B cell (primary cell): Measurements from ENCODE around the gene TEX13B. TPM values are rescaled to one million over a fixed set of nuclear protein-coding genes. Genes with fewer than 3 reads are reported as not detected.

Source experiments
- ATAC-seq: fragments of 200-7000 bp; cut with Tn5 transposase; one replicate; pipeline ENCODE4 v1.10.0; 2021; ENCODE audit warnings: low read depth, mild to moderate bottlenecking, moderate number of reproducible peaks, moderate library complexity
- CTCF ChIA-PET: fragments of 350-600 bp; sonication (Branson Sonifier 250); formaldehyde crosslinking; loops from one replicate; lab custom pipeline; 2021; ENCODE audit warnings: antibody characterized with exemption, inconsistent platforms; lab: Charles Lee
- POLR2A ChIA-PET: fragments of 350-600 bp; sonication (Branson Sonifier 250); formaldehyde crosslinking; loops from one replicate; lab custom pipeline; 2021; ENCODE audit warnings: antibody characterized with exemption; lab: Charles Lee
- DNase-seq: peaks from one replicate; pipeline ENCODE4 v3.0.0; 2013
- H2AFZ ChIP-seq: 2 replicates; pipeline ENCODE4 v1.6.1; 2012; ENCODE audit warnings: mild to moderate bottlenecking, low read depth, low read length; ENCODE audit not compliant: insufficient read depth, poor library complexity, severe bottlenecking
- H3K27ac ChIP-seq, 2 donors: 1 replicate in 1 of 2; 2 replicates in 1 of 2; pipeline ENCODE4 v1.5.1; 2012 to 2013; ENCODE audit warnings: low read length in 2 of 2, mild to moderate bottlenecking in 2 of 2, moderate library complexity in 1 of 2
- H3K27me3 ChIP-seq, 4 experiments: fragments of 200-600 bp in 1 of 4; sonication (generic) in 1 of 4; replicated peaks in 1 of 4; 1 replicate in 2 of 4; 2 replicates in 2 of 4; pipeline versions ENCODE4 v1.6.1 to v1.7.0; 2013 to 2016; ENCODE audit warnings: low read length in 3 of 4, mild to moderate bottlenecking in 2 of 4, mixed read lengths in 1 of 4, moderate library complexity in 1 of 4; ENCODE audit not compliant: insufficient read depth in 4 of 4, control insufficient read depth in 3 of 4; ENCODE audit errors: control extremely low read depth in 1 of 4
- H3K36me3 ChIP-seq, 2 experiments: replicated peaks in 1 of 2; 1 replicate in 1 of 2; 2 replicates in 1 of 2; pipeline versions ENCODE4 v1.6.1 to v1.7.1; 2013; ENCODE audit warnings: low read length in 1 of 2; ENCODE audit not compliant: insufficient read depth in 2 of 2, control insufficient read depth in 1 of 2; ENCODE audit errors: control extremely low read depth in 1 of 2, extremely low read depth in 1 of 2
- H3K4me1 ChIP-seq, 2 donors: fragments of 200-600 bp in 1 of 2; sonication (generic) in 1 of 2; 1 replicate in 1 of 2; 2 replicates in 1 of 2; pipeline versions ENCODE4 v1.5.1 to v1.6.1; 2013 to 2017; ENCODE audit warnings: low read length in 2 of 2; ENCODE audit not compliant: control insufficient read depth in 2 of 2, insufficient read depth in 2 of 2
- H3K4me2 ChIP-seq: replicated peaks from 2 replicates; pipeline ENCODE3; 2012; ENCODE audit warnings: mild to moderate bottlenecking, low read depth, low read length; ENCODE audit not compliant: poor library complexity, severe bottlenecking
- H3K4me3 ChIP-seq, 5 experiments: fragments of 200-600 bp in 1 of 5; sonication (generic) in 1 of 5; 1 replicate in 3 of 5; 2 replicates in 2 of 5; pipeline versions ENCODE4 v1.5.1 to v1.7.0; 2011 to 2016; ENCODE audit warnings: low read length in 4 of 5, mild to moderate bottlenecking in 4 of 5, low read depth in 2 of 5, control low read depth in 1 of 5, moderate library complexity in 1 of 5; ENCODE audit not compliant: insufficient read depth in 1 of 5; ENCODE audit errors: control extremely low read depth in 1 of 5, extremely low read depth in 1 of 5
- H3K79me2 ChIP-seq: fragments of 200-600 bp; sonication (generic); one replicate; pipeline ENCODE4 v1.6.0; 2016; ENCODE audit warnings: low read length; ENCODE audit not compliant: control insufficient read depth, insufficient read depth
- H3K9ac ChIP-seq: fragments of 200-600 bp; sonication (generic); 2 replicates; pipeline ENCODE4 v1.6.1; 2017; ENCODE audit warnings: mild to moderate bottlenecking, low read length, moderate library complexity
- H3K9me3 ChIP-seq, 3 donors: one replicate each; pipeline versions ENCODE4 v1.6.1 to v1.7.1; 2013; ENCODE audit warnings: low read length in 2 of 3; ENCODE audit not compliant: control insufficient read depth in 2 of 3, insufficient read depth in 1 of 3; ENCODE audit errors: control extremely low read depth in 1 of 3
- H4K20me1 ChIP-seq: 2 replicates; pipeline ENCODE4 v1.6.0; 2012; ENCODE audit warnings: mild to moderate bottlenecking, low read length; ENCODE audit not compliant: insufficient read depth, control insufficient read depth, poor library complexity, severe bottlenecking
- H3K27ac Mint-ChIP-seq: one replicate; pipeline ENCODE4 v1.8.0; 2021; ENCODE audit warnings: mixed read lengths
- H3K27me3 Mint-ChIP-seq: one replicate; pipeline ENCODE4 v1.8.0; 2021; ENCODE audit warnings: mixed read lengths
- H3K4me1 Mint-ChIP-seq: one replicate; pipeline ENCODE4 v1.8.0; 2021; ENCODE audit warnings: mixed read lengths
- H3K4me3 Mint-ChIP-seq: one replicate; pipeline ENCODE4 v1.8.0; 2021; ENCODE audit warnings: mixed read lengths
- H3K9me3 Mint-ChIP-seq: one replicate; pipeline ENCODE4 v1.8.0; 2022; ENCODE audit warnings: mixed read lengths; ENCODE audit not compliant: insufficient read depth
- EZH2 ChIP-seq: IDR thresholded peaks from 2 replicates; pipeline ENCODE4 v1.6.1; 2012; ENCODE audit warnings: borderline replicate concordance, low read depth, mild to moderate bottlenecking, moderate library complexity, low read length; ENCODE audit not compliant: insufficient read depth, poor library complexity, severe bottlenecking
- WGBS: methylation state at CpG from one replicate; pipeline ENCODE4 v1.1.5; 2013; ENCODE audit warnings: missing lambda C conversion rate; ENCODE audit not compliant: insufficient coverage; 5-methylcytosine and 5-hydroxymethylcytosine counted together
- intact Hi-C: fragments of 100-400 bp; cut with micrococcal nuclease; formaldehyde crosslinking; loops from one replicate; pipeline ENCODE4 v1.10.0; 2022
- polyA plus RNA-seq: library from polyadenylated mRNA; depleted of rRNA; stranded (reverse); fragments of >200 nt; gene quantifications from 2 replicates; pipeline ENCODE4 v1.2.3, GENCODE V29; 2012
- total RNA-seq, 2 donors: library from RNA; stranded (reverse); fragments of 120-200 nt in 1 of 2; gene quantifications; 1 replicate in 1 of 2; 2 replicates in 1 of 2; pipeline versions ENCODE4 v1.2.3 to v1.2.4, GENCODE V29; 2013 to 2022
- TF ChIP-seq, protein P1 (sequence below): fragments of 200-600 bp; IDR thresholded peaks from one replicate; pipeline ENCODE4 v1.8.0; 2022; ENCODE audit warnings: antibody characterized with exemption, mild to moderate bottlenecking

The TEX13B gene
- total and polyA plus RNA-seq, 2 donors (not counting 1 experiment from before 2014, with no cell fraction given): not detected

DNA sequence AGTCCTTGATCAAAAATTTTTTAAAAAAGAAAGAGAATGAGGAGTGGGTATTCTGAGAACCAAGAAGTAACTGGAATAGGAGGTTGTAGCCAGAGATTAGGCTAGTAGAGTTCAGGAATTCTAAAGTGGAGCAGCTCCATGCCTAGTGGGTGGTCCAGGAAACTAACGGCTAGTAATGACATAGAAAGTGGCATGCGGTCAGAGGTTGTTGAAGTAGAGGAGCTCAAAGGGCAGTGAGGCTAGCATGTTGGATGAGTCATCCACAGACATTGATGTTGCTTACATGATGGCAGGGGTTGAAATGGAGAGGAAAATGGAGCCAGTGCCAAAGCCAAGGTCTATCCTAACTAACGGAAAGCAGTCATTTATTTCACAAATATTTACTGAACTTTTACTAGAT lies 42.1 kb downstream of the TEX13B start:
- POLR2A ChIA-PET: no interaction called here

DNA sequence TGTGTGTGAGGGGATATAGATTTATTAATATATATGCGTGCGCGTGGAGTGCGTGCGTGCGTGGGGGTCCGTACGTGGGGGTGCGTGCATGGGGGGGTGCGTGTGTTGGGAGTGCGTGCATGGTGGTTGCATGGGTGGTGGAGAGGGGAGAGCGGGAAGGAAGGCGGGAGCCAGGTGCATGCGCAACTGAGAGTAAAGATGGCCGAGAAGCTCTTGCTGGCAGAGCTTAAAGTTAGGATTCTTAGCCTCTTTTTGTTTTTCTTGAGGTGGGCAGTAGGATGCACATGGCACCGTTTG lies 45.8 kb downstream of the TEX13B start:
- H3K9me3 Mint-ChIP-seq: no peaks in the 10 kb centered on the region
- H3K4me2 ChIP-seq: no peak overlapping the region
- H3K79me2 ChIP-seq: no peaks in the 10 kb centered on the region
- no peak for ATAC-seq
- no peak overlapping the region for H3K9ac ChIP-seq
- no peaks in the 10 kb centered on the region for H3K36me3 ChIP-seq
- no peak overlapping the region for H3K27ac Mint-ChIP-seq
- H3K4me1 Mint-ChIP-seq: no peaks in the 10 kb centered on the region
- no peak for DNase-seq
- no peaks in the 10 kb centered on the region for H3K4me1 ChIP-seq
- CTCF ChIA-PET: no interaction called here
- H2AFZ ChIP-seq: no peak overlapping the region
- no peak overlapping the region for H3K4me3 ChIP-seq
- intact Hi-C loops: no loop called here
- H3K27me3 Mint-ChIP-seq: peaks cover 8% of the 10 kb centered on the region
- WGBS: 38% methylated on average over 10 of the region's 16 CpGs
- no peaks in the 10 kb centered on the region for H3K9me3 ChIP-seq
- H3K27ac ChIP-seq: no peak overlapping the region
- H3K4me3 Mint-ChIP-seq: no peak overlapping the region
- POLR2A ChIA-PET: no interaction called here
- H3K27me3 ChIP-seq: peaks cover 0 to 5% (median 0%) of the 10 kb centered on the region in 4 experiments
- TF ChIP-seq EZH2: no peak
- TF ChIP-seq, protein P1, sequence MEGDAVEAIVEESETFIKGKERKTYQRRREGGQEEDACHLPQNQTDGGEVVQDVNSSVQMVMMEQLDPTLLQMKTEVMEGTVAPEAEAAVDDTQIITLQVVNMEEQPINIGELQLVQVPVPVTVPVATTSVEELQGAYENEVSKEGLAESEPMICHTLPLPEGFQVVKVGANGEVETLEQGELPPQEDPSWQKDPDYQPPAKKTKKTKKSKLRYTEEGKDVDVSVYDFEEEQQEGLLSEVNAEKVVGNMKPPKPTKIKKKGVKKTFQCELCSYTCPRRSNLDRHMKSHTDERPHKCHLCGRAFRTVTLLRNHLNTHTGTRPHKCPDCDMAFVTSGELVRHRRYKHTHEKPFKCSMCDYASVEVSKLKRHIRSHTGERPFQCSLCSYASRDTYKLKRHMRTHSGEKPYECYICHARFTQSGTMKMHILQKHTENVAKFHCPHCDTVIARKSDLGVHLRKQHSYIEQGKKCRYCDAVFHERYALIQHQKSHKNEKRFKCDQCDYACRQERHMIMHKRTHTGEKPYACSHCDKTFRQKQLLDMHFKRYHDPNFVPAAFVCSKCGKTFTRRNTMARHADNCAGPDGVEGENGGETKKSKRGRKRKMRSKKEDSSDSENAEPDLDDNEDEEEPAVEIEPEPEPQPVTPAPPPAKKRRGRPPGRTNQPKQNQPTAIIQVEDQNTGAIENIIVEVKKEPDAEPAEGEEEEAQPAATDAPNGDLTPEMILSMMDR: no peak
- no peaks in the 10 kb centered on the region for H4K20me1 ChIP-seq

More for the DNA sequence above, 42.1 kb downstream of the TEX13B start:
- H3K27me3 Mint-ChIP-seq: peaks cover 8% of the 10 kb centered on the region
- Histone ChIP-seq H3K27ac (no peak overlapping the region), H4K20me1 (no peaks in the 10 kb centered on the region), H2AFZ (no peak overlapping the region), H3K4me1 (no peaks in the 10 kb centered on the region), H3K9ac (no peak overlapping the region), H3K27me3 (peaks cover 0 to 5% (median 0%) of the 10 kb centered on the region in 4 experiments), H3K36me3 (no peaks in the 10 kb centered on the region), H3K4me3 (no peak overlapping the region), H3K79me2 (no peaks in the 10 kb centered on the region), H3K4me2 (no peak overlapping the region), H3K9me3 (no peaks in the 10 kb centered on the region)
- WGBS: no CpG with 5 or more reads among the region's 3 CpGs
- no peak for DNase-seq
- ATAC-seq: no peak
- CTCF ChIA-PET: interaction anchor here (0.7 kb wide), 1 partner anchor 111 kb away, joined by 3 read pairs; no protein-coding TSS in a partner anchor
- H3K27ac Mint-ChIP-seq: no peak overlapping the region
- no peaks in the 10 kb centered on the region for H3K4me1 Mint-ChIP-seq
- TF ChIP-seq, protein P1: no peak
- TF ChIP-seq EZH2: no peak
- no peaks in the 10 kb centered on the region for H3K9me3 Mint-ChIP-seq
- no peak overlapping the region for H3K4me3 Mint-ChIP-seq
- intact Hi-C loops: no loop called here
